ENCODE results near the gene AMIGO2. TPM values are rescaled to one million over a fixed set of nuclear protein-coding genes. Genes with fewer than 3 reads are reported as not detected.

Gene AMIGO2
- total RNA-seq, 1 experiment from 2014 or later = 8.6 TPM

DNA sequence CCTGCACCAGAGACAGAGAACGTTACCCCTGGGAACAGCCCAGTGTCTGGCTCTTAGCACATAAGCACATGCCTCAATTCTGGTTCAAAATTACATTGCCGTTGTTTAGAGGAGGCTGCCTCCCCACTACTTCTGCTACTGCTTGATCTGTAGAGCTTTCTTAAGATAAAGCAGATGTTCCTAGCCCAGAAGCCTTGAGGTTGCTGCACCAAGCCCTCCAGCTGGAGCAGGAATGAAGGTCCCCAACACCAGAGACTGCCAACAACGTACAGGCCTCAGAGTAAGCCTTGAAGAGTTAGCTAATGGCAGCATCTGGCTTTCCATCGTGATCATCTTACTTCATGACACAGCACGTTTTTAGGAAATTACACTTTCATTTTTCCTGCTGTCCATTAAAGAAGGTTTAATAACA, 34.7 kb upstream of the AMIGO2 start:
- H3K9me3 Mint-ChIP-seq = peaks cover 2% of the 10 kb centered on the region in 2 experiments; a peak in 2 of 5 replicates
- H3K56ac ChIP-seq (ENCODE audit: insufficient read length, low read depth, low read length) = no peak overlapping the region
- H3K4me3 Mint-ChIP-seq = no peak overlapping the region
- H3K79me1 ChIP-seq (ENCODE audit: insufficient read depth, low read depth, low read length, poor library complexity, severe bottlenecking) = no peaks in the 10 kb centered on the region
- H4K20me1 ChIP-seq (ENCODE audit: control insufficient read depth, insufficient read depth, insufficient read length) = no peaks in the 10 kb centered on the region
- no peaks in the 10 kb centered on the region for H3K27me3 ChIP-seq (ENCODE audit: insufficient read depth, low read length)
- H2BK15ac ChIP-seq (ENCODE audit: low read depth, low read length) = no peak overlapping the region
- H3K27ac Mint-ChIP-seq = 0 out of 7 replicates have a peak overlapping the region, but pooled peaks of 1 of the 3 experiments have one; percentile 52
- H3K4me1 Mint-ChIP-seq = no peaks in the 10 kb centered on the region
- H3K4ac ChIP-seq (ENCODE audit: low read depth, low read length) = no peak overlapping the region
- H3T11ph ChIP-seq (ENCODE audit: low read length) = no peak overlapping the region
- H4K91ac ChIP-seq (ENCODE audit: insufficient read length, low read depth, low read length) = no peak overlapping the region
- H2BK5ac ChIP-seq (ENCODE audit: insufficient read length, low read length) = no peak overlapping the region
- H3K9me3 ChIP-seq (ENCODE audit: control insufficient read depth, low read depth, low read length) = no peaks in the 10 kb centered on the region
- no peaks in the 10 kb centered on the region for H3K4me1 ChIP-seq (ENCODE audit: insufficient read depth, low read length)
- no peak overlapping the region for H3K27ac ChIP-seq (ENCODE audit: insufficient read length, low read depth, low read length)
- no peak for TF ChIP-seq CTCF (conservative IDR thresholded peaks at IDR 0.05)
- H3K79me2 ChIP-seq (ENCODE audit: insufficient read depth, low read length) = no peaks in the 10 kb centered on the region
- DNase-seq = no peak
- H3K14ac ChIP-seq (ENCODE audit: insufficient read depth, low read length) = no peak overlapping the region
- H3K4me2 ChIP-seq (ENCODE audit: insufficient read depth, insufficient read length, low read length) = no peak overlapping the region
- H2BK120ac ChIP-seq (ENCODE audit: low read depth, low read length, poor library complexity, severe bottlenecking) = no peak overlapping the region
- H3K9ac ChIP-seq (ENCODE audit: extremely low read depth, insufficient read length, low read length) = no peak overlapping the region
- no peak overlapping the region for H3K23ac ChIP-seq (ENCODE audit: insufficient read length, low read depth, low read length)
- H2AFZ ChIP-seq (ENCODE audit: low read length) = no peak overlapping the region
- H3K18ac ChIP-seq (ENCODE audit: insufficient read length, low read depth, low read length) = no peak overlapping the region
- no peak overlapping the region for H2BK20ac ChIP-seq (ENCODE audit: low read depth, low read length, poor library complexity, severe bottlenecking)
- H2AK5ac ChIP-seq (ENCODE audit: insufficient read length, low read length) = no peak overlapping the region
- H3K23me2 ChIP-seq (ENCODE audit: insufficient read length, low read depth, low read length, poor library complexity, severe bottlenecking) = no peaks in the 10 kb centered on the region
- no peak overlapping the region for H4K5ac ChIP-seq (ENCODE audit: insufficient read length, low read depth, low read length)
- H3K27me3 Mint-ChIP-seq (ENCODE audit: low read depth) = no peaks in the 10 kb centered on the region
- H3K36me3 Mint-ChIP-seq (ENCODE audit: insufficient read depth in 1 of 3, low read depth in 3 of 3) = no peaks in the 10 kb centered on the region
- H4K8ac ChIP-seq (replicated peaks; ENCODE audit: insufficient read length, low read depth, low read length) = no peak overlapping the region
- H2BK12ac ChIP-seq (ENCODE audit: insufficient read length, low read depth, low read length) = no peak overlapping the region
- no CpG with 5 or more reads among the region's 5 CpGs for WGBS (ENCODE audit: extremely low coverage, insufficient read length, low lambda C conversion rate)
